Measurements from ENCODE around the gene SIRT5.

The SIRT5 gene

GRCh38 chr6:13574571-13575376, at the start of gene SIRT5:
TSS of gene SIRT5 (plus strand) at chr6:13574601. CDS start at chr6:13584111, 9,510 bp downstream.
- peak; percentile 64 to 72 for DNase-seq (ENCODE audit: low read depth in 1 of 2, low spot score in 1 of 2)

- DNase-seq (ENCODE audit: low read depth in 1 of 2, low spot score in 1 of 2): no peak
These were observed 49.4 kb upstream of the SIRT5 start for GRCh38 chr6:13524801-13525508.

DNA sequence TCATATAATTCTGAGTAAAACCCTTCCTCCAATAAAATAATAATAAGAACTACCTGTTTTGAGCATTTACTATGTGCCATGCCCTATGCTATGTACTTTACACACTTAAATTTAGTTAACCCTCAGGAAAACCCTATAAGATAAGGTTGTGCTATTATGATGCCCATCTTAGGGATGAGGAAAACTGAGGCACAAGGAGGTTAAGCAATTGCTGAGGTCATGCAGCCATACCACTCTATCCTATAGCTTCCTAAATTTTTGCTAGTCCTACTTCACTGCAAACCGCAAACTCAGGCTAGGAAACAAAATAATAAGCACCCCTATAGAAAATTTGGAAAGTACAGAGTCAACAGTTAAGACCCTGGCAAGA, 48.1 kb upstream of the SIRT5 start:
- no peak for DNase-seq (ENCODE audit: low read depth in 1 of 2, low spot score in 1 of 2)

GRCh38 chr6:13526727-13527670, 47.4 kb upstream of the SIRT5 start:
- no peak for DNase-seq (ENCODE audit: low read depth in 1 of 2, low spot score in 1 of 2)

GRCh38 chr6:13527671-13528056, 46.7 kb upstream of the SIRT5 start:
- no peak for DNase-seq (ENCODE audit: low read depth in 1 of 2, low spot score in 1 of 2)

GRCh38 chr6:13528232-13528631, 46.2 kb upstream of the SIRT5 start:
- no peak for DNase-seq (ENCODE audit: low read depth in 1 of 2, low spot score in 1 of 2)

DNA sequence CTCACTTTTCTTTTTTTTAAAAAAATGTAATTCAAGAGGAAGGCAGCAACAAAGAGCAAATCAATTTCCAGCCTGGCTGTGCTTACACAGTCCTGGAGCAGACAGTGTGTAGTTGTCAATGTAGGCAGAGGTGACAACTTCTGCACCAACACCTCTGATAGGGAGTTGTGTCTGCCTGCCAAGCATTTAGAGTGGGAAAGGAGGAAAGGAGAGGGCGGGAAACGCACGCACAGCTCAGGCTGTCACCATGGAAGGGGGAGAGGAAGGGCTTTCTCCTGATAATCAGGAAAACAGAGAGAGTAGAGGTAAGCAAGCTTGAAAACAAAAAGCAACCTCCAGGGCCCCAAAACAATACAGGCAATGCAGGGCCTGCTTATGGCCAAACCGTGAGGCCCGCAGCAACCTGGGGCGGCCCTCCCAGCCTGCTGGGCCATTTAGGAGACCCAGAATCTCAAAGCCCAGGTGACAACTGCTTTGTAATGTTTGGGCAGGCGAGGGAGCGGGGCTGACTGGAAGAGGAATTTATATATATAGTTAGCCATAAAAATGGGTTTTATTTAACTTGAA, 45.5 kb upstream of the SIRT5 start:
- no peak for DNase-seq (ENCODE audit: low read depth in 1 of 2, low spot score in 1 of 2)

DNA sequence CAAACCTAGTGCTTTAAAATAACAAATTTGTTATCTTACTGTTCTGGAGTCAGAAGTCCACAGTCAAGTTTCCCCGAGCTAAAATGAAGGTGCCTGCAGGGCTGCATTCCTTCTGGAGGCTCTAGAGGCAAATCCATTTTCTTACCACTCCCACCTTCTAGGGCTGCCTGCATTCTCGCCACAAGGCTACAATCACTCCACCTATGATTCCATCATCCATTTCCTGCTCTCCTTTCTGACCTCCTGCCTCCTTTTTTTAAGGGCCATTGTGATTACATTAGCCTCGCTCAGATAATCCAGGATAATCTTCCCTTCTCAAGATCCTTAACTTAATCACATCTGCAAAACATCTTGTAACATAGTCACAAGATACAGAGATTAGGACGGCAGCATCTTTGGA, 42.4 kb upstream of the SIRT5 start:
- no peak for DNase-seq (ENCODE audit: low read depth in 1 of 2, low spot score in 1 of 2)

- no peak for DNase-seq (ENCODE audit: low read depth in 1 of 2, low spot score in 1 of 2)
These were observed 39.9 kb upstream of the SIRT5 start for GRCh38 chr6:13534536-13534935.

DNA sequence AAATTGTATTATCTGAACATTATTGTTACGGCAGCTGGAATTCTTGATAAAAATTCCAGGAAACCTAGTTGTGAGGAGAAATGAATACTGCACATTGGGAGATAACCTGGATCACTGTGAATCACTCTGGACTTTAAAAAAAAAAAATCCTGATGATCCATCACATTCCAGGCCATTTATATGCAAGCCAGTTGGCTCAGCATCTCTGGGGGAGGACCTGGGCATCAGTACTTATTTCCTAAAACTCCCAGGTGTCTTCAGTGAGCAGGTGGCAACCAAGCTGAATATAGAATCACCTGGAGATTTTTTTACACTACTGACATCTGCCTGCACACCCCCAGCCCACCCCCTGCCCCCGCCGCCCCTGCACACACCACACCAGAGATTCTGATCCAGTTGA, 39.1 kb upstream of the SIRT5 start:
- DNase-seq (ENCODE audit: low read depth in 1 of 2, low spot score in 1 of 2): no peak

DNA sequence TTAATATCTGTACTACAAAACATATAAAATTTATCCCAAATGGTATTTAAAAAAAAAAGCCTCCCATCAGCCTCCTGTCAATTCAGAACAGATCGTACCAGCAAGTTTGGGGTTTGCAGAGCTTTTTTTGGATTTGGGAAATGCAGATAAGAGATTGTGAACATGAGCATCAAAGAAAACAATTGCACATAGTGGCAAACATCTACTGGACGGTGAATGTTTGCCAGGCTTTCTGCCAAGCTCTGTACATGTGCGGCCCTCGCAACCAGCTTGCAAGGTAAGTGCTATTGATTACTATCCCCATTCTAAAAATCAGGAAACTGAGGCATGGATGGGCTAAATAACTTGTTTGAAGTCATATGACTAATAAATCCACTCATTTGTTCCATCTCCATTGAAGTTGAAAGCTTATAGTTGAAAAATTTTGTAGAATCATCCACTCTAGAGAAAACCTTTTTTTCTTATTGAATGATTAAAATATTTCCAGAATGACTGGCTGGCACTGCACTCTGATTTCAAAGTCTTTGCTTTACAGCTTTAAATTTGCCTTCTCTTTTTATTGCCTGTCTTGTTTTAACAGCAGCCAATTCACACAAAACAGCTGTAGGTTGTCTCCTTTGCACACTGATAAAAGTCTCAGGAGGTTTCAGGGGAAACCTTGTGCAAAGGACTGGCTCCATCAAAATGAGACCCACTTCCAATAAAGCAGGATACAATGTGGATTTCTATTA, 37.4 kb upstream of the SIRT5 start:
- no peak for DNase-seq (ENCODE audit: low read depth in 1 of 2, low spot score in 1 of 2)

GRCh38 chr6:13537527-13537897, 36.9 kb upstream of the SIRT5 start:
- DNase-seq (ENCODE audit: low read depth in 1 of 2, low spot score in 1 of 2): no peak

DNA sequence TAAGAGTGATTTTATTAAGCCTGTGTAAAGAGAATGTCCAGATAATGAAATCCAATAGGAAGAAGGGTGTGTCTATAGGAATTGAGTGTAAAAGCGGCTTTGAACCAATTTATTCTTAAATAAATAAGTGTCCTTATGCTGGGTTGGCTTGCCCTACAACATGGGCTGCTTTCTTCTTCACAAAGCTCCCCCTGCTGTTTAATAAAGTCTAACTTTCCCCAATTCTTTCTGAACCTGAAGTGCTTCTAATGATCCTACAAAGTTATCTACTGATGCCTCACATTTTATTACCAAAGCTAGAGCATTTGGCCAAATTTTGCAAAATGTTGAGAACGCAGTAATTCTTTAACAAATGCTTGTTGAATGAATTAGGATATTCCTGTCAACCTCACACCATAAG, 36.3 kb upstream of the SIRT5 start:
- DNase-seq (ENCODE audit: low read depth in 1 of 2, low spot score in 1 of 2): no peak

DNA sequence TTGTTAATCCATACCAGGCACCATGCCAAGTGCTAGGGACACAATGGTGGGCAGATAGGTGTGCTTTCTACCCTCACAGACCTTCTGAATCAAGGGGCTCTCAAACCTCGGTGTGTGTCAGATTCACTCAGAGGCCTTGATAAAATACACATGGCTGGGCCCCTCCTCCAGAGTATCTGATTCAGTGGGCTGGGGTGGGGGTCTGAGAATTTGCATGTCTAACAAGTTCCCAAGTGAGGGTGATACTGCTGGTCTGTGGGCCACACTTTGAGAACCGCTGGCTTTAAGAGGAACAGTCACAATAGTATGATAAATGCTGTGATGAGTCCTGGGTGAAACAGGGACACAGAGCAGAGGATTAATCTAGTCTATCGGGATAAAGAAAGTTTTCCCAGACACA, 35.8 kb upstream of the SIRT5 start:
- no peak for DNase-seq (ENCODE audit: low read depth in 1 of 2, low spot score in 1 of 2)

- DNase-seq (ENCODE audit: low read depth in 1 of 2, low spot score in 1 of 2): no peak
These were observed 34.8 kb upstream of the SIRT5 start for GRCh38 chr6:13539572-13539971.

DNA sequence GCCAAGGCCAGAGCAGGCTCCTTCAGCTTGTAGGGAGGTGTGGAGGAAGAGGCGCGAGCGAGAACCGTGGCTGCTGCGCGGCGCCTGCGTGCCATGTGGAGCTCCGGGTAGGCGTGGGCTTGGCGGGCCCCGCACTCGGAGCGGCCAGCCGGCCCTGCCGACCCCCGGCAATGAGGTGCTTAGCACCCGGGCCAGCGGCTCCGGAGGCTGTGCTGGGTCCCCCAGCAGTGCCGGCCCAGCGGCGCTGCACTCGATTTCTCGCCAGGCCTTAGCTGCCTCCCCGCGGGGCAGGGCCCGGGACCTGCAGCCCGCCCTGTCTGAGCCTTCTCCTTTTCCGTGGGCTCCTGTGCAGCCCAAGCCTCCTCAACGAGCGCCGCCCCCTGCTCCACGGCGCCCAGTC, 32.9 kb upstream of the SIRT5 start:
- no peak for DNase-seq (ENCODE audit: low read depth in 1 of 2, low spot score in 1 of 2)

DNA sequence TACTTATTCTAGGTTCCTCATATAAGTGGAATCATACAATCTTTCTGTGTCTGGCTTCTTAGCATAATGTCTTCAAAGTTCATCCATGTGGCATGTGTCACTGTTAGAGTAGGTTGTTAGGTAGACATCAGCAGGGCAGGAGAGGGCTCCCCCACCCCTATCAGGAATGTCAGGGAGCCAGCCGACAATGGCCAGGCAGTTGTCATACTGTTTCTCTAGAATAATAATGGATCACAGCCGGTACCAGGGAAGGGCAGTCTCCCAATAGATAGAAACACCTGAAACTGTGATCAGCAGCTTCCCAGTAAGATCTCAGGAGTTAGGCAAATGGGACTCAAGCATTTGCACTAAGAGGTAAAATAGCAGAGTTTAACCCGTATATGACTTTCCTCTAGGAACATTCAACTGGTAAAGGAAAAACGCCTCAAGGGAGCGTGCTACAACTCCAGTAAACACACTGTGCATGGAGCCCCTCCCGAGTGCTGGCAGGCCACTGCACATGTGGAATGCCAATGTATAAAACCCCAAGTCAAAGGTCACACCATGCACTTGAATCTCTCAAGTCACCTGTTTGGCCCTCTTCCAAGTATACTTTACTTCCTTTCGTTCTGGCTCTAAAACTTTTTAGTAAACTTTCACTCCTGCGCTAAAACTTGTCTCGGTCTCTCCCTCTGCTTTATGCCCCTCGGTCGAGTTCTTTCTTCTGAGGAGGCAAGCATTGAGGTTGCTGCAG, 29.8 kb upstream of the SIRT5 start:
- no peak for DNase-seq (ENCODE audit: low read depth in 1 of 2, low spot score in 1 of 2)

GRCh38 chr6:13545885-13546284, 28.5 kb upstream of the SIRT5 start:
- DNase-seq (ENCODE audit: low read depth in 1 of 2, low spot score in 1 of 2): no peak

DNA sequence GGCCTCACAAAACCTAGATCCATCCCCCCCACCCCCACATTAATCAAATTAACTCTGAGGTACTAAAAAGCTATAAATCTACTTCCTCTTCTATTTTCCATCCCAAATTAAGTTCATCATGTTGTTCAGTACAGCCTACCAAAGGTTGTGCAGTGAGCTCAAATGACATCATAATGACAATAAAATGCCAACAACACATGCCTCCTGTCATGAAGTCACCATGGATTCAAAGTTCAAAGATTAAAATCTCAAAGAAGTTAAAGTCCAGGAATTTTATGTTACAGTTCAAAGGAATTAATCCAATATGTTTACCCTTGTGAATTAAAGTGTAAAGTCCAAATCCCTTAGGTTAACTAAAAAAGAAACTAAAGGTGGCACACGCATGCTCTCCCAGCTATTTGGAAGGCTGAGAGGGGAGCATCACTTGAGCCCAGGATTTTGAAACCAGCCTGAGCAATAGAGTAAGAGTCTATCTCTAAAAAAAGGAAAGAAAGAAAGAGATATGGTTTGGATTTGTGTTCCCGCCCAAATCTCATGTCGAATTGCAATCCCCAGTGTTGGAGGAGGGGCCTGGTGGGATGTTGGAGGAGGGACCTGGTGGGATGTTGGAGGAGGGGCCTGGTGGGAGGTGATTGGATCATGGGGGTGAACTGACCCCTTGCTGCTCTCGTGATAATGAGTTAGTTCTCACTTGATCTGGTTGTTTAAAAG, 25.7 kb upstream of the SIRT5 start:
- DNase-seq (ENCODE audit: low read depth in 1 of 2, low spot score in 1 of 2): no peak

Data from activated CD4-positive, alpha-beta T cell treated with anti-CD3 and anti-CD28 coated beads, Interleukin-2, amount 50 U/mL, for 24 hours (primary cell).